ENCODE measurements around the gene COL9A1. TPM values are rescaled to one million over a fixed set of nuclear protein-coding genes. Genes with fewer than 3 reads are reported as not detected.
"Not testable (repeated sequence)": the region's sequence is repeated elsewhere in the genome, so short reads cannot be mapped to it uniquely, and the experiment has no call there.

The COL9A1 gene
- total RNA-seq, 4 donors from 2014 or later, result 33.5 TPM; not detected in 3

DNA sequence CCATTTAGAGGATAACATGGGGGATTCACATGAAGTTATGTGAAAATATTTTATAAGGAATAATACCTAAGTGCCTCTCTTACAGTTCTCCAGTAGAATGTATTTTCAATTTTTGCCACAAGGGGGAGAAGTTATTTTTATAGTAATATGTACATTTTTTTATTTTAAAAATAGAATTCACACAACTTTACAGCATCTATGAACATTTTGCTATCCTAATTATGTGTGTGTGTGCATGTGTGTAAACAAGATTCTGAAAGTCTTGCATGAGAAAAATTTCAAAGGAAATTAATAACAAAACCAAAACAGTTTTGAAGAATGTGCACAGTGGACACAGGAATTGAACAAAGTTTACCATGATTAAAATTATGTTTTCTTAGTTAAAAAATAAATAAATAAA is 5.3 kb upstream of the COL9A1 start:
- H3K4me1 ChIP-seq; H3K27ac ChIP-seq; H3K36me3 ChIP-seq; intact Hi-C loops (cut with DNase I; ENCODE audit: low total_unique reads); H3K27me3 ChIP-seq; DNase-seq; H3K9me3 ChIP-seq; H3K4me3 ChIP-seq: not testable (repeated sequence)
- TF ChIP-seq, protein P1, sequence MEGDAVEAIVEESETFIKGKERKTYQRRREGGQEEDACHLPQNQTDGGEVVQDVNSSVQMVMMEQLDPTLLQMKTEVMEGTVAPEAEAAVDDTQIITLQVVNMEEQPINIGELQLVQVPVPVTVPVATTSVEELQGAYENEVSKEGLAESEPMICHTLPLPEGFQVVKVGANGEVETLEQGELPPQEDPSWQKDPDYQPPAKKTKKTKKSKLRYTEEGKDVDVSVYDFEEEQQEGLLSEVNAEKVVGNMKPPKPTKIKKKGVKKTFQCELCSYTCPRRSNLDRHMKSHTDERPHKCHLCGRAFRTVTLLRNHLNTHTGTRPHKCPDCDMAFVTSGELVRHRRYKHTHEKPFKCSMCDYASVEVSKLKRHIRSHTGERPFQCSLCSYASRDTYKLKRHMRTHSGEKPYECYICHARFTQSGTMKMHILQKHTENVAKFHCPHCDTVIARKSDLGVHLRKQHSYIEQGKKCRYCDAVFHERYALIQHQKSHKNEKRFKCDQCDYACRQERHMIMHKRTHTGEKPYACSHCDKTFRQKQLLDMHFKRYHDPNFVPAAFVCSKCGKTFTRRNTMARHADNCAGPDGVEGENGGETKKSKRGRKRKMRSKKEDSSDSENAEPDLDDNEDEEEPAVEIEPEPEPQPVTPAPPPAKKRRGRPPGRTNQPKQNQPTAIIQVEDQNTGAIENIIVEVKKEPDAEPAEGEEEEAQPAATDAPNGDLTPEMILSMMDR (IDR thresholded peaks at IDR 0.05), result peak in 1 of 4 experiments; percentile 4

DNA sequence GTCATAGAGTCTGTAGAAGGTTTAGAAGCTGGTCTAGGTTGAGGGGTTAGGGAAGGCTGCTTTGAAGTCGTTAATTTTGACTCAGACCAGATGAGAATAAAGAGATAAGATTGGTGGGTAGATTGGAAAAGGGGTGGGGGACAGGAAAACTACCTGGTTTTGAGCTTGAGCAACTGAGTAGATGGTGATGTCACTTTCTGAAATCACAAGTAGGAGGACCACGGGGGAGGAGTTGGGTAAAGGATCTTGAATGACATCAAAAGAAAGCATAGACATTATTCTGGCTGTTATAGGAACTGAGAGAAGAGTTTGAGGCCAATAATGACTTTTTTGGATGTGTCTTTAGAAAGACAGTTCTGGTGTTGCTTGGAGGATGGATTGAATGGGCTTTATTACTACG is 4.1 kb upstream of the COL9A1 start:
- TF ChIP-seq, protein P1 (IDR thresholded peaks at IDR 0.05), result no peak
- no peak for TF ChIP-seq POLR2A (IDR thresholded peaks at IDR 0.05)
- no peaks in the 10 kb centered on the region for H3K36me3 ChIP-seq
- H3K27ac ChIP-seq, result no peak overlapping the region
- DNase-seq, result no peak
- intact Hi-C loops (cut with DNase I; ENCODE audit: low total_unique reads), result no loop called here
- no peak overlapping the region for H3K4me3 ChIP-seq
- H3K9me3 ChIP-seq, result no peaks in the 10 kb centered on the region
- H3K4me1 ChIP-seq, result no peaks in the 10 kb centered on the region
- no peaks in the 10 kb centered on the region for H3K27me3 ChIP-seq

DNA sequence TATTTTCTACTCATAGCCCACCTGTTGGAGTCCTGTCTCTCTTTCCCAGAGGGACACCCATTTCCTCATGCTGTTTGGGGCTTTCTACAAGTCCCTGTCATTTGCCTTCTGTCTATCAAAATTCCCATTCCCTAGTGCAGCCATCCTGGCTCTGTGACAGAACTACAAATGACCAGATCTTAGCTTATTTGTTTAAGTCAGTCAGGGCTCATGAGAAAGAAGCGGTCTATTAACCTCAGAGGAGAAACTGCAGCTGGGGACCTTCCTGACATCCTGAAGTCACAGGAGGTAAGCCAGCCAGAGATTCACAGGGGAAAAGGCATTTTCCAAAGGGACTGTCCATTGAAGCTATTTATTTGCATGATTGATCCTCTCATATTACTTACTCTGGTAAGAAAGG is 1.7 kb upstream of the COL9A1 start:
- Histone ChIP-seq H3K4me3 (no peak overlapping the region), H3K27ac (no peak overlapping the region), H3K36me3 (no peaks in the 10 kb centered on the region), H3K4me1 (no peaks in the 10 kb centered on the region), H3K27me3 (no peaks in the 10 kb centered on the region), H3K9me3 (no peaks in the 10 kb centered on the region)
- intact Hi-C loops (cut with DNase I; ENCODE audit: low total_unique reads), result no loop called here
- no peak for DNase-seq
- TF ChIP-seq, protein P1 (IDR thresholded peaks at IDR 0.05), result no peak
- TF ChIP-seq POLR2A (IDR thresholded peaks at IDR 0.05), result no peak

DNA sequence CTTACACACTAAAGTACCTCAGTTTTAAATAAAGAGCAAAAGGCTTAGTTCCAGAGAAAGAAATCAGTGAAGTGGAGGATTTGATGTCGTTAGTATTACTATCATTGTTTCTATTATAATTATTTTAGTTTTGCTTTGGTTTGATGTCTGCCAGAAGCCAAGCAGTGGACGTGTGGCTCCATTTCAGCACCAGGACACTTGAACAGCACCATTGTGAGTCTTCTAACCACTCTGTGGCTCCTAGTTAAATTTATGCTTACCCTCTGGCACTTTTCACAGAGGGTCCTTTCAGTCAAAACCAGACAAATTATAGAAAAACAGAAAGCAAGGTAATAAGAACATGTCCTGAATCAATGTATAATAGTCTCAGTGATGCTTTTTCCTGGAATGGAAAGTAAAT is 3.4 kb downstream of the COL9A1 start:
- Histone ChIP-seq H3K4me3 (no peak overlapping the region), H3K9me3 (no peaks in the 10 kb centered on the region), H3K27ac (no peak overlapping the region), H3K4me1 (no peaks in the 10 kb centered on the region), H3K36me3 (no peaks in the 10 kb centered on the region), H3K27me3 (no peaks in the 10 kb centered on the region)
- DNase-seq, result no peak
- TF ChIP-seq POLR2A (IDR thresholded peaks at IDR 0.05), result no peak
- intact Hi-C loops (cut with DNase I; ENCODE audit: low total_unique reads), result no loop called here

DNA sequence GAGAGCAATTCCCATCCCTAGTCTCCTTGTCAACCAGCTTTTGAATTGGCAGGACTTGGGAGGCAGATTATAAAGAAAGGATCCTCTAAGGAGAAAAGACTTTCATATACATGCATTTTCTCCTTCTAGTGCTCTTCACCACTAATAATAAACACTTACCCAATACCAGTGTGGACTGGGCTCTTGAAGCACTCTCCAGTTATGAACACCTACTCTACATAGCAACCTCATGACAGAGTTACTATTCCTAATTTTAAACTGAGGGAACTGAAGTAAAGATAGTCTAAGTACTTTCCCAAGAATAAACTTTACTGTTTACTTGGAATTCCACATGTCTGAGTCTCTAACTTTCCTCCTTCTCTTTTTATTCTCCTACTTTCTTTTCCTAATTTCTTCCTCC is 4.8 kb downstream of the COL9A1 start:
- H3K4me3 ChIP-seq, result no peak overlapping the region
- H3K36me3 ChIP-seq, result no peaks in the 10 kb centered on the region
- H3K27me3 ChIP-seq, result no peaks in the 10 kb centered on the region
- no peaks in the 10 kb centered on the region for H3K4me1 ChIP-seq
- H3K27ac ChIP-seq, result no peak overlapping the region
- H3K9me3 ChIP-seq, result no peaks in the 10 kb centered on the region
- no peak for DNase-seq
- TF ChIP-seq POLR2A (IDR thresholded peaks at IDR 0.05), result no peak
- TF ChIP-seq, protein P1 (IDR thresholded peaks at IDR 0.05), result no peak
- intact Hi-C loops (cut with DNase I; ENCODE audit: low total_unique reads), result no loop called here

DNA sequence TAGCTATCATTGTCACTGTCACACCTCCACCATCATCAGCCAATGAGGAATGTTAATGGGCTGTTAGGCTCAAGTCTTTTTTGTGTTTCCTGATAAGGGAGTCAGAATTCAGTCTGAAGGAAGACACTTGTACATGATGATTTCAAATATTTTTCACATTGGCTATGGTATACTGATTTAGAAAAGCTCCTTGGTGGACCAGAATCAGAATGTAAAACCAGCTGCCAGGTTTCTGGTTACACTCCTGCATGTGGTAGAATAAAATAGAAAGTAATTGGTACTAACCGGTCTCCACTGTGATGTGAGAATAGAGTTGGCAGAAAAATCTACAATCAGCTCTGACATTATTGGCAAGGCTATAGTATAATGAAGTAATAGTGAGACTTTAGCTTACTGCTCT is 10.7 kb downstream of the COL9A1 start:
- intact Hi-C loops (cut with DNase I; ENCODE audit: low total_unique reads), result no loop called here
- Histone ChIP-seq H3K4me1 (no peaks in the 10 kb centered on the region), H3K27me3 (no peaks in the 10 kb centered on the region), H3K36me3 (no peaks in the 10 kb centered on the region), H3K4me3 (no peak overlapping the region), H3K9me3 (no peaks in the 10 kb centered on the region), H3K27ac (no peak overlapping the region)
- TF ChIP-seq POLR2A (IDR thresholded peaks at IDR 0.05), result no peak
- TF ChIP-seq, protein P1 (IDR thresholded peaks at IDR 0.05), result no peak
- no peak for DNase-seq

All from uterus (tissue), 4 donors.